B cell (primary cell): ENCODE measurements around the gene CLASP1. TPM values are rescaled to one million over a fixed set of nuclear protein-coding genes. Genes with fewer than 3 reads are reported as not detected.

ENCODE experiments used
- ATAC-seq: fragments of 200-7000 bp; cut with Tn5 transposase; one replicate; pipeline ENCODE4 v1.10.0; 2021; ENCODE audit warnings: low read depth, mild to moderate bottlenecking, moderate number of reproducible peaks, moderate library complexity
- CTCF ChIA-PET: fragments of 350-600 bp; sonication (Branson Sonifier 250); formaldehyde crosslinking; loops from one replicate; lab custom pipeline; 2021; ENCODE audit warnings: antibody characterized with exemption, inconsistent platforms; lab: Charles Lee
- POLR2A ChIA-PET: fragments of 350-600 bp; sonication (Branson Sonifier 250); formaldehyde crosslinking; loops from one replicate; lab custom pipeline; 2021; ENCODE audit warnings: antibody characterized with exemption; lab: Charles Lee
- DNase-seq: peaks from one replicate; pipeline ENCODE4 v3.0.0; 2013
- H2AFZ ChIP-seq: 2 replicates; pipeline ENCODE4 v1.6.1; 2012; ENCODE audit warnings: mild to moderate bottlenecking, low read depth, low read length; ENCODE audit not compliant: insufficient read depth, poor library complexity, severe bottlenecking
- H3K27ac ChIP-seq, 2 donors: 1 replicate in 1 of 2; 2 replicates in 1 of 2; pipeline ENCODE4 v1.5.1; 2012 to 2013; ENCODE audit warnings: low read length in 2 of 2, mild to moderate bottlenecking in 2 of 2, moderate library complexity in 1 of 2
- H3K27me3 ChIP-seq, 4 experiments: fragments of 200-600 bp in 1 of 4; sonication (generic) in 1 of 4; replicated peaks in 1 of 4; 1 replicate in 2 of 4; 2 replicates in 2 of 4; pipeline versions ENCODE4 v1.6.1 to v1.7.0; 2013 to 2016; ENCODE audit warnings: low read length in 3 of 4, mild to moderate bottlenecking in 2 of 4, mixed read lengths in 1 of 4, moderate library complexity in 1 of 4; ENCODE audit not compliant: insufficient read depth in 4 of 4, control insufficient read depth in 3 of 4; ENCODE audit errors: control extremely low read depth in 1 of 4
- H3K36me3 ChIP-seq, 2 experiments: replicated peaks in 1 of 2; 1 replicate in 1 of 2; 2 replicates in 1 of 2; pipeline versions ENCODE4 v1.6.1 to v1.7.1; 2013; ENCODE audit warnings: low read length in 1 of 2; ENCODE audit not compliant: insufficient read depth in 2 of 2, control insufficient read depth in 1 of 2; ENCODE audit errors: control extremely low read depth in 1 of 2, extremely low read depth in 1 of 2
- H3K4me1 ChIP-seq, 2 donors: fragments of 200-600 bp in 1 of 2; sonication (generic) in 1 of 2; 1 replicate in 1 of 2; 2 replicates in 1 of 2; pipeline versions ENCODE4 v1.5.1 to v1.6.1; 2013 to 2017; ENCODE audit warnings: low read length in 2 of 2; ENCODE audit not compliant: control insufficient read depth in 2 of 2, insufficient read depth in 2 of 2
- H3K4me2 ChIP-seq: replicated peaks from 2 replicates; pipeline ENCODE3; 2012; ENCODE audit warnings: mild to moderate bottlenecking, low read depth, low read length; ENCODE audit not compliant: poor library complexity, severe bottlenecking
- H3K4me3 ChIP-seq, 5 experiments: fragments of 200-600 bp in 1 of 5; sonication (generic) in 1 of 5; 1 replicate in 3 of 5; 2 replicates in 2 of 5; pipeline versions ENCODE4 v1.5.1 to v1.7.0; 2011 to 2016; ENCODE audit warnings: low read length in 4 of 5, mild to moderate bottlenecking in 4 of 5, low read depth in 2 of 5, control low read depth in 1 of 5, moderate library complexity in 1 of 5; ENCODE audit not compliant: insufficient read depth in 1 of 5; ENCODE audit errors: control extremely low read depth in 1 of 5, extremely low read depth in 1 of 5
- H3K79me2 ChIP-seq: fragments of 200-600 bp; sonication (generic); one replicate; pipeline ENCODE4 v1.6.0; 2016; ENCODE audit warnings: low read length; ENCODE audit not compliant: control insufficient read depth, insufficient read depth
- H3K9ac ChIP-seq: fragments of 200-600 bp; sonication (generic); 2 replicates; pipeline ENCODE4 v1.6.1; 2017; ENCODE audit warnings: mild to moderate bottlenecking, low read length, moderate library complexity
- H3K9me3 ChIP-seq, 3 donors: one replicate each; pipeline versions ENCODE4 v1.6.1 to v1.7.1; 2013; ENCODE audit warnings: low read length in 2 of 3; ENCODE audit not compliant: control insufficient read depth in 2 of 3, insufficient read depth in 1 of 3; ENCODE audit errors: control extremely low read depth in 1 of 3
- H4K20me1 ChIP-seq: 2 replicates; pipeline ENCODE4 v1.6.0; 2012; ENCODE audit warnings: mild to moderate bottlenecking, low read length; ENCODE audit not compliant: insufficient read depth, control insufficient read depth, poor library complexity, severe bottlenecking
- H3K27ac Mint-ChIP-seq: one replicate; pipeline ENCODE4 v1.8.0; 2021; ENCODE audit warnings: mixed read lengths
- H3K27me3 Mint-ChIP-seq: one replicate; pipeline ENCODE4 v1.8.0; 2021; ENCODE audit warnings: mixed read lengths
- H3K4me1 Mint-ChIP-seq: one replicate; pipeline ENCODE4 v1.8.0; 2021; ENCODE audit warnings: mixed read lengths
- H3K4me3 Mint-ChIP-seq: one replicate; pipeline ENCODE4 v1.8.0; 2021; ENCODE audit warnings: mixed read lengths
- H3K9me3 Mint-ChIP-seq: one replicate; pipeline ENCODE4 v1.8.0; 2022; ENCODE audit warnings: mixed read lengths; ENCODE audit not compliant: insufficient read depth
- CTCF ChIP-seq: fragments of 200-600 bp; IDR thresholded peaks from one replicate; pipeline ENCODE4 v1.8.0; 2022; ENCODE audit warnings: antibody characterized with exemption, mild to moderate bottlenecking
- EZH2 ChIP-seq: IDR thresholded peaks from 2 replicates; pipeline ENCODE4 v1.6.1; 2012; ENCODE audit warnings: borderline replicate concordance, low read depth, mild to moderate bottlenecking, moderate library complexity, low read length; ENCODE audit not compliant: insufficient read depth, poor library complexity, severe bottlenecking
- WGBS: methylation state at CpG from one replicate; pipeline ENCODE4 v1.1.5; 2013; ENCODE audit warnings: missing lambda C conversion rate; ENCODE audit not compliant: insufficient coverage; 5-methylcytosine and 5-hydroxymethylcytosine counted together
- intact Hi-C: fragments of 100-400 bp; cut with micrococcal nuclease; formaldehyde crosslinking; loops from one replicate; pipeline ENCODE4 v1.10.0; 2022
- polyA plus RNA-seq: library from polyadenylated mRNA; depleted of rRNA; stranded (reverse); fragments of >200 nt; gene quantifications from 2 replicates; pipeline ENCODE4 v1.2.3, GENCODE V29; 2012
- total RNA-seq, 2 donors: library from RNA; stranded (reverse); fragments of 120-200 nt in 1 of 2; gene quantifications; 1 replicate in 1 of 2; 2 replicates in 1 of 2; pipeline versions ENCODE4 v1.2.3 to v1.2.4, GENCODE V29; 2013 to 2022

CLASP1 gene
- total and polyA plus RNA-seq, 2 donors (not counting 1 experiment from before 2014, with no cell fraction given), result 8.7 to 88.0 TPM

- DNase-seq, result no peak
- no peaks in the 10 kb centered on the region for H3K4me1 ChIP-seq
- intact Hi-C loops, result no loop called here
- 100% methylated on average over 1 of the region's 3 CpGs for WGBS
- CTCF ChIA-PET, result no interaction called here
- H3K27me3 Mint-ChIP-seq, result no peaks in the 10 kb centered on the region
- H4K20me1 ChIP-seq, result no peaks in the 10 kb centered on the region
- H3K9me3 Mint-ChIP-seq, result no peaks in the 10 kb centered on the region
- no peak overlapping the region for H3K9ac ChIP-seq
- H3K27ac Mint-ChIP-seq, result no peak overlapping the region
- no peaks in the 10 kb centered on the region for H3K79me2 ChIP-seq
- no peak overlapping the region for H3K4me2 ChIP-seq
- H3K4me1 Mint-ChIP-seq, result no peaks in the 10 kb centered on the region
- H3K4me3 ChIP-seq, result no peak overlapping the region
- TF ChIP-seq EZH2 (no peak), CTCF (no peak)
- peaks cover 4 to 55% of the 10 kb centered on the region in 2 experiments for H3K36me3 ChIP-seq
- no peak overlapping the region for H3K27ac ChIP-seq
- no peaks in the 10 kb centered on the region for H3K27me3 ChIP-seq
- H3K4me3 Mint-ChIP-seq, result no peak overlapping the region
- no peaks in the 10 kb centered on the region for H3K9me3 ChIP-seq
- POLR2A ChIA-PET, result no interaction called here
- no peak overlapping the region for H2AFZ ChIP-seq
- no peak for ATAC-seq
Measured at GRCh38 chr2:121459291-121459690, 190.0 kb downstream of the CLASP1 start.

- no peaks in the 10 kb centered on the region for H3K4me1 ChIP-seq
- ChIA-PET POLR2A (no interaction called here), CTCF (no interaction called here)
- no peaks in the 10 kb centered on the region for H4K20me1 ChIP-seq
- H3K36me3 ChIP-seq, result peaks cover 6 to 53% of the 10 kb centered on the region in 2 experiments
- Mint-ChIP-seq H3K4me3 (no peak overlapping the region), H3K27me3 (no peaks in the 10 kb centered on the region), H3K27ac (no peak overlapping the region), H3K9me3 (no peaks in the 10 kb centered on the region), H3K4me1 (no peaks in the 10 kb centered on the region)
- H3K4me3 ChIP-seq, result no peak overlapping the region
- ATAC-seq (no peak), DNase-seq (no peak)
- no peaks in the 10 kb centered on the region for H3K9me3 ChIP-seq
- intact Hi-C loops, result no loop called here
- no CpG with 5 or more reads among the region's 3 CpGs for WGBS
- no peaks in the 10 kb centered on the region for H3K27me3 ChIP-seq
- no peak overlapping the region for H2AFZ ChIP-seq
- no peak for TF ChIP-seq CTCF
- no peak for TF ChIP-seq EZH2
- H3K4me2 ChIP-seq, result no peak overlapping the region
- no peak overlapping the region for H3K27ac ChIP-seq
- H3K79me2 ChIP-seq, result no peaks in the 10 kb centered on the region
- H3K9ac ChIP-seq, result no peak overlapping the region
Measured at GRCh38 chr2:121456325-121456724, 192.9 kb downstream of the CLASP1 start.
